WI38 (cell line): Measurements from ENCODE around the gene SLC44A4.
"Not testable (repeated sequence)": the region's sequence is repeated elsewhere in the genome, so short reads cannot be mapped to it uniquely, and the experiment has no call there.

ENCODE experiments used
- H3K4me3 ChIP-seq: 2 replicates; pipeline ENCODE4 v1.5.1; 2011; ENCODE audit warnings: low read depth, mild to moderate bottlenecking, control low read depth, low read length
- CTCF ChIP-seq: IDR thresholded peaks from 2 replicates; pipeline ENCODE4 v1.5.1; 2012; ENCODE audit warnings: low read depth, mild to moderate bottlenecking, control low read depth, low read length

SLC44A4 gene

GRCh38 chr6:31862344-31863235 lies 16.2 kb downstream of the SLC44A4 start, which contains the start of gene NEU1:
Gene NEU1 (minus strand): TSS chr6:31862821. CDS start chr6:31862776, 45 bp downstream.
- H3K4me3 ChIP-seq: peak within 1 kb of the TSS; percentile 73
- no peak for TF ChIP-seq CTCF

- no peak for TF ChIP-seq CTCF
- peak overlapping the region; percentile 73 for H3K4me3 ChIP-seq
These were observed 16.9 kb downstream of the SLC44A4 start for GRCh38 chr6:31861919-31862343.

- no peak for TF ChIP-seq CTCF
- no peak overlapping the region for H3K4me3 ChIP-seq
These were observed 17.6 kb downstream of the SLC44A4 start for GRCh38 chr6:31861150-31861549.

DNA sequence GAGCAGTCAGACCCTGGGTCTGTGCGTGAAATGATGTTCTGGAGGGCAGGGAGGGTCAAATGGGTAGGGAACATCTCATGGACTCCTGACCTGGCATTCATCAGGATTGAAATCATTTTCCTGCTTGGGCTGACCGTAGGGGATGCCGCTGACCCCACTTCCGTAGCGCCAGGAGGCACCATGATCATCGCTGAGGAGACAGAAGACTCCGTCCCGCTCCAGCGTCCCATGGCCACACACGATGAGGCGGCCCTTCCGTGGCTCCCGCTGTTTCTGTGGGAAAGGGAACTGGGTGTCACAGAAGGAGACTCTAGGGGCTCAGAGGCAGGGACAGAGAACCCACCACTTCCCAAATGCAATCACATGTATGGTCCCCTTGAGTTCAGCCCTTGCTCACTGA lies 18.4 kb downstream of the SLC44A4 start:
- TF ChIP-seq CTCF: no peak
- H3K4me3 ChIP-seq: no peak overlapping the region

GRCh38 chr6:31859923-31860322 lies 18.9 kb downstream of the SLC44A4 start:
- no peak for TF ChIP-seq CTCF
- no peak overlapping the region for H3K4me3 ChIP-seq

- H3K4me3 ChIP-seq: no peak overlapping the region
- no peak for TF ChIP-seq CTCF
These were observed 20.1 kb downstream of the SLC44A4 start for GRCh38 chr6:31858707-31859106.

DNA sequence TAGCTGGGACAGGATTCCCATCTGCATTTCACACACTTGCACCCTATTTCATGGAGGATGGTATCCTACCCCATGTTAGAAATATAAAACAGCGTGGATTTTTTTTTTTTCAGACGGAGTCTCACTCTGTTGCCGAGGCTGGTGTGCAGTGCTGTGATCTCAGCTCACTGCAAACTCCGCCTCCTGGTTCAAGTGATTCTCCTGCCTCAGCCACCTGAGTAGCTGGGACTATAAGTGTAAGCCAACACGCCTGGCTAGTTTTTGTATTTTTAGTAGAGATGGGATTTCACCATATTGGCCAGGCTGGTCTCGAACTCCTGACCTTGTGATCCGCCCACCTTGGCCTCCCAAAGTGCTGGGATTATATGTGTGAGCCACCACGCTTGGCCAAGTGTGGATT lies 21.0 kb downstream of the SLC44A4 start:
- not testable (repeated sequence) for H3K4me3 ChIP-seq

DNA sequence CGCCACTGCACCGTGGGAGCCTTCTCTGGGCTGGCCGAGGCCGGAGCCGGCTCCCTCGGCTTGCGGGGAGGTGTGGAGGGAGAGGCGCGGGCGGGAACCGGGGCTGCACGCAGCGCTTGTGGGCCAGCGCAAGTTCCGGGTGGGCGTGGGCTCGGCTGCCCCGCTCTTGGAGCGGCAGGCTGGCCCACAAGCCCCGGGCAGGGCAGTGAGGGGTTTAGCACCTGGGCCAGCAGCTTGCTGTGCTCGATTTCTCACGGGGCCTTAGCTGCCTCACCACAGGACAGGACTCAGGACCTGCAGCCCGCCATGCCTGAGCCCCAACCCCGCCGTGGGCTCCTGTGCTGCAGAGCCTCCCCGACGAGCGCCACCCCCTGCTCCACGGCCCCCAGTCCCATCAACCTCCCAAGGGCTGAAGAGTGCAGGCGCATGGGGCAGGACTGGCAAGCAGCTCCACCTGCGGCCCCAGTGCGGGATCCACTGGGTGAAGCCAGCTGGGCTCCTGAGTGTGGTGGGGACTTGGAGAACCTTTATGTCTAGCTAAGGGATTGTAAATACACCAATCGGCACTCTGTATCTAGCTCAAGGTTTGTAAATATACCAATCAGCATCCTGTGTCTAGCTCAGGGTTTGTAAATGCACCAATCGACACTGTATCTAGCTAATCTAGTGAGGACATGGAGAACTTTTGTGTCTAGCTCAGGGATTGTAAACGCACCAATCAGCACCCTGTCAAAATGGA lies 26.6 kb downstream of the SLC44A4 start:
- H3K4me3 ChIP-seq: not testable (repeated sequence)
